Endothelial cell of umbilical vein (primary cell): ENCODE measurements around the gene DHTKD1. TPM values are rescaled to one million over a fixed set of nuclear protein-coding genes. Genes with fewer than 3 reads are reported as not detected.

Experiments used
- BruUV-seq: library from RNA; stranded (reverse); fragments of 400-500 nt; replicated peaks from 2 replicates; lab custom pipeline; 2021; lab: Mats Ljungman, UMichigan
- CTCF ChIA-PET: fragments of 300-600, 350-600 bp; sonication (Branson Sonifier 250); formaldehyde crosslinking; loops from one replicate; lab custom pipeline; 2021; ENCODE audit warnings: antibody characterized with exemption, inconsistent platforms; lab: Charles Lee
- POLR2A ChIA-PET: fragments of 300-600, 350-600 bp; sonication (Branson Sonifier 250); formaldehyde crosslinking; loops from one replicate; lab custom pipeline; 2021; ENCODE audit warnings: antibody characterized with exemption, inconsistent platforms; lab: Charles Lee
- DNase-seq: peaks from one replicate; pipeline ENCODE4 v3.0.0-alpha.2; 2011; ENCODE audit warnings: low read depth, low spot score
- FAIRE-seq: peaks from 2 replicates; lab custom pipeline; 2011; peaks lifted over from hg19 to GRCh38; lab: Jason Lieb, UNC
- H2AFZ ChIP-seq: 2 replicates; pipeline ENCODE4 v1.6.0; 2012; ENCODE audit warnings: low read depth, low read length, control low read depth, inconsistent platforms
- H3K27ac ChIP-seq: 2 replicates; pipeline ENCODE4 v1.5.1; 2011; ENCODE audit warnings: low read depth, mild to moderate bottlenecking, control low read depth, low read length, moderate library complexity; ENCODE audit not compliant: insufficient read depth
- H3K27me3 ChIP-seq, 2 experiments: 2 replicates each; pipeline versions ENCODE4 v1.6.0 to v1.6.1; 2011; ENCODE audit warnings: low read length in 2 of 2, mixed read lengths in 1 of 2; ENCODE audit not compliant: control insufficient read depth in 2 of 2, insufficient read depth in 2 of 2
- H3K36me3 ChIP-seq, 2 experiments: 2 replicates in 1 of 2; 3 replicates in 1 of 2; pipeline ENCODE4 v1.5.1; 2011; ENCODE audit warnings: low read length in 2 of 2, mild to moderate bottlenecking in 1 of 2, moderate library complexity in 1 of 2; ENCODE audit not compliant: control insufficient read depth in 2 of 2, insufficient read depth in 2 of 2; ENCODE audit errors: extremely low read depth in 1 of 2
- H3K4me1 ChIP-seq: 3 replicates; pipeline ENCODE4 v1.5.1; 2011; ENCODE audit warnings: mild to moderate bottlenecking, low read length; ENCODE audit not compliant: control insufficient read depth, insufficient read depth; ENCODE audit errors: extremely low read depth
- H3K4me2 ChIP-seq: 2 replicates; pipeline ENCODE4 v1.6.1; 2011; ENCODE audit warnings: low read length, control low read depth, mixed read lengths; ENCODE audit not compliant: insufficient read depth
- H3K4me3 ChIP-seq, 3 experiments: fragments of 200-600 bp in 1 of 3; sonication (generic), shearing (Covaris generic) in 1 of 3; replicated peaks in 1 of 3; 2 replicates each; pipeline ENCODE4 v1.5.1; 2011 to 2016; ENCODE audit warnings: control low read depth in 3 of 3, low read length in 3 of 3, mild to moderate bottlenecking in 2 of 3, inconsistent platforms in 1 of 3, low read depth in 1 of 3, moderate library complexity in 1 of 3; ENCODE audit not compliant: insufficient read depth in 1 of 3
- H3K79me2 ChIP-seq: 2 replicates; pipeline ENCODE4 v1.6.0; 2012; ENCODE audit warnings: low read length, inconsistent platforms; ENCODE audit not compliant: control insufficient read depth, insufficient read depth
- H3K9ac ChIP-seq: replicated peaks from 2 replicates; pipeline ENCODE3; 2011; ENCODE audit warnings: low read length, control low read depth; ENCODE audit not compliant: insufficient read depth; ENCODE audit errors: extremely low read depth
- H3K9me1 ChIP-seq: replicated peaks from 3 replicates; pipeline ENCODE4 v1.6.0; 2011; ENCODE audit warnings: mild to moderate bottlenecking, low read length; ENCODE audit not compliant: control insufficient read depth, insufficient read depth; ENCODE audit errors: extremely low read depth
- H3K9me3 ChIP-seq: replicated peaks from 2 replicates; pipeline ENCODE4 v1.5.1; 2012; ENCODE audit warnings: low read length, inconsistent platforms; ENCODE audit not compliant: control insufficient read depth, insufficient read depth
- H4K20me1 ChIP-seq: replicated peaks from 2 replicates; pipeline ENCODE3; 2011; ENCODE audit warnings: mild to moderate bottlenecking, low read length; ENCODE audit not compliant: control insufficient read depth, insufficient read depth; ENCODE audit errors: extremely low read depth
- CTCF ChIP-seq, 2 donors: IDR thresholded peaks; 1 replicate in 1 of 2; 2 replicates in 1 of 2; pipeline ENCODE4 v1.5.1; 2011; ENCODE audit warnings: low read length in 2 of 2, mild to moderate bottlenecking in 2 of 2, moderate library complexity in 2 of 2, control low read depth in 1 of 2, inconsistent platforms in 1 of 2, low read depth in 1 of 2; ENCODE audit not compliant: insufficient read depth in 1 of 2; ENCODE audit errors: extremely low read depth in 1 of 2
- EZH2 ChIP-seq: IDR thresholded peaks from 2 replicates; pipeline ENCODE4 v1.6.1; 2012; ENCODE audit warnings: borderline replicate concordance, low read depth, mild to moderate bottlenecking, moderate library complexity, low read length, inconsistent platforms; ENCODE audit not compliant: severe bottlenecking
- FOS ChIP-seq: IDR thresholded peaks from 2 replicates; pipeline ENCODE4 v1.6.1; 2011; ENCODE audit warnings: mild to moderate bottlenecking, low read length, moderate library complexity, borderline replicate concordance; ENCODE audit not compliant: insufficient read depth
- GATA2 ChIP-seq: IDR thresholded peaks from 2 replicates; pipeline ENCODE4 v1.7.0; 2011; ENCODE audit warnings: low read depth, mild to moderate bottlenecking, moderate library complexity, mixed read lengths, low read length; ENCODE audit not compliant: insufficient read length, insufficient read depth
- JUN ChIP-seq: IDR thresholded peaks from 2 replicates; pipeline ENCODE4 v1.6.1; 2011; ENCODE audit warnings: borderline replicate concordance, low read depth; ENCODE audit not compliant: insufficient read length, insufficient read depth
- MAX ChIP-seq: IDR thresholded peaks from 2 replicates; pipeline ENCODE4 v1.6.1; 2011; ENCODE audit not compliant: insufficient read depth, insufficient read length
- MYC ChIP-seq: IDR thresholded peaks from one replicate; pipeline ENCODE4 v1.6.1; 2011; ENCODE audit warnings: mild to moderate bottlenecking, low read depth, low read length
- POLR2A ChIP-seq: IDR thresholded peaks from 2 replicates; pipeline ENCODE4 v1.6.1; 2012; ENCODE audit warnings: low read depth, mild to moderate bottlenecking, control low read depth, low read length
- POLR2AphosphoS5 ChIP-seq: IDR thresholded peaks from 2 replicates; pipeline ENCODE4 v1.6.1; 2012; ENCODE audit warnings: low read depth, mild to moderate bottlenecking, control low read depth, low read length, moderate library complexity; ENCODE audit not compliant: insufficient read depth
- dilution Hi-C: fragments of 300-500 bp; cut with MboI; formaldehyde crosslinking; loops from one replicate; pipeline ENCODE4 v1.15.0; 2019; ENCODE audit warnings: low sequenced_read_pairs; ENCODE audit not compliant: extremely low pct_ligation_motif_present
- intact Hi-C: fragments of 100-400 bp; cut with micrococcal nuclease; formaldehyde crosslinking; loops from one replicate; pipeline ENCODE4 v1.10.0; 2022
- polyA plus RNA-seq, 4 experiments: library from polyadenylated mRNA; depleted of rRNA in 3 of 4; stranded (reverse) in 3 of 4; unstranded in 1 of 4; fragments of >200 nt; gene quantifications; 2 replicates each; pipeline versions ENCODE4 v1.2.1 to v1.2.3, GENCODE V29; 2011 to 2012; ENCODE audit warnings: missing spikeins in 1 of 4
- total RNA-seq: library from RNA; stranded (reverse); gene quantifications from 2 replicates; pipeline ENCODE4 v1.2.3, GENCODE V29; 2021

The DHTKD1 gene
- total and polyA plus RNA-seq, 2 donors (not counting 3 experiments of a cell fraction or from before 2014, with no cell fraction given), result 15.3 to 22.9 TPM

- H3K4me3 ChIP-seq, result no peak overlapping the region
- BruUV-seq, result no TSS peak
- H3K9ac ChIP-seq, result no peak overlapping the region
- no peak overlapping the region for H2AFZ ChIP-seq
- no peaks in the 10 kb centered on the region for H3K9me3 ChIP-seq
- POLR2A ChIA-PET, result no interaction called here
- peak; percentile 24 for DNase-seq
- dilution Hi-C loops, result no loop called here
- no peaks in the 10 kb centered on the region for H3K79me2 ChIP-seq
- H3K27me3 ChIP-seq, result no peaks in the 10 kb centered on the region
- peaks cover 0 to 2% of the 10 kb centered on the region in 2 experiments for H3K36me3 ChIP-seq
- no peaks in the 10 kb centered on the region for H3K9me1 ChIP-seq
- TF ChIP-seq MAX, result no peak
- TF ChIP-seq GATA2, result no peak
- TF ChIP-seq MYC, result no peak
- no peak for TF ChIP-seq POLR2AphosphoS5
- peak; percentile 36 for TF ChIP-seq JUN
- no peak for TF ChIP-seq POLR2A
- TF ChIP-seq CTCF (IDR thresholded peaks at IDR 0.05; ENCODE audit: extremely low read depth in 1 of 2, insufficient read depth in 1 of 2, low read depth in 1 of 2, low read length in 2 of 2), result no peak
- peak; percentile 37 for TF ChIP-seq FOS
- TF ChIP-seq EZH2, result no peak
- FAIRE-seq, result peak; percentile 75
- H3K4me1 ChIP-seq, result no peaks in the 10 kb centered on the region
- no peak overlapping the region for H3K27ac ChIP-seq
- H4K20me1 ChIP-seq, result no peaks in the 10 kb centered on the region
- intact Hi-C loops, result no loop called here
- no peak overlapping the region for H3K4me2 ChIP-seq
- CTCF ChIA-PET, result interaction anchor here (0.7 kb wide), 1 partner anchor 9 kb away, joined by 3 read pairs; no protein-coding TSS in a partner anchor
Measured at GRCh38 chr10:12081879-12082557, 13.3 kb downstream of the DHTKD1 start.
